Motor neuron (in vitro differentiated cells): ENCODE measurements around the gene METTL25. TPM values are rescaled to one million over a fixed set of nuclear protein-coding genes. Genes with fewer than 3 reads are reported as not detected.
A peak's percentile ranks its signal among the peaks of the same experiment; 100 is the strongest.
"Not testable (repeated sequence)": the region's sequence is repeated elsewhere in the genome, so short reads cannot be mapped to it uniquely, and the experiment has no call there.

Source experiments
- ATAC-seq, 8 experiments: fragments of 200-7000 bp; cut with Tn5 transposase; replicated peaks in 6 of 8; 2 replicates each; pipeline ENCODE4 v1.8.0; 2021; ENCODE audit warnings: mild to moderate bottlenecking in 8 of 8, moderate library complexity in 8 of 8
- H3K27ac ChIP-seq, 2 donors: fragments of 250-450 bp; sonication (Bioruptor Pico); 2 replicates each; pipeline ENCODE4 v1.9.0; 2021; ENCODE audit warnings: antibody characterized with exemption in 2 of 2, mild to moderate bottlenecking in 2 of 2, moderate library complexity in 1 of 2
- H3K4me1 ChIP-seq, 2 donors: fragments of 250-450 bp; sonication (Bioruptor Pico); replicated peaks in 1 of 2; 2 replicates each; pipeline ENCODE4 v1.6.1; 2021; ENCODE audit warnings: antibody characterized with exemption in 2 of 2, mild to moderate bottlenecking in 2 of 2, moderate library complexity in 1 of 2
- H3K4me3 ChIP-seq, 5 donors: fragments of 250-450 bp; sonication (Bioruptor Pico); 2 replicates each; pipeline ENCODE4 v1.9.0; 2021; ENCODE audit warnings: antibody characterized with exemption in 5 of 5, mild to moderate bottlenecking in 5 of 5, moderate library complexity in 4 of 5
- WGBS, 10 experiments: fragments of 450-650 bp; shearing (Covaris generic); methylation state at CpG; one replicate each; pipeline ENCODE4 v1.0.0; 2022; 5-methylcytosine and 5-hydroxymethylcytosine counted together
- in situ Hi-C, 9 experiments: fragments of 400-800 bp; cut with MboI; loops; one replicate each; pipeline ENCODE4 v1.15.0; 2021; ENCODE audit warnings: low sequenced_read_pairs in 9 of 9, low pct_unique_long_range_greater_than_20kb in 2 of 9; ENCODE audit not compliant: unreplicated experiment in 9 of 9
- total RNA-seq, 8 experiments: library from RNA; unstranded; fragments of 300-600 nt; gene quantifications; 2 replicates each; pipeline versions ENCODE4 v1.2.3 to v1.2.4, GENCODE V29; 2022

Gene METTL25
- total RNA-seq, 8 experiments from 2014 or later = 2.8 to 13.2 (median 5.9) TPM

DNA sequence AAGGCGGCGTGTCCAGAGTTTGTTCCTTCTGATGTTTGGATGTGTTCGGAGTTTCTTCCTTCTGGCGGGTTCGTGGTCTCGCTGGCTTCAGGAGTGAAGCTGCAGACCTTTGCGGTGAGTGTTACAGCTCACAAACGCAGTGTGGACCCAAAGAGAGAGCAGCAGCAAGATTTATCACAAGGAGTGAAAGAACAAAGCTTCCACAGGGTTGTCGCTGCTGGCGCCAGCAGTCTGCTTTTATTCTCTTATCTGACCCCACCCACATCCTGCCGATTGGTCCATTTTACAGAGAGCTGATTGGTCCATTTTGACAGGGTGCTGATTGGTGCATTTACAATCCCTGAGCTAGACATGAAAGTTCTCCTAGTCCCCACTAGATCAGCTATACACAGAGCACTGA lies 2.5 kb downstream of the METTL25 start:
- peaks cover 10 to 15% of the 10 kb centered on the region in 2 donors for H3K4me1 ChIP-seq
- H3K4me3 ChIP-seq, in situ Hi-C loops, H3K27ac ChIP-seq, ATAC-seq: not testable (repeated sequence)
- 87 to 100% (median 96%) methylated on average over 1 to 7 of the region's 11 CpGs; no CpG with 5 or more reads in 2 of the 10 experiments for WGBS, 10 experiments

DNA sequence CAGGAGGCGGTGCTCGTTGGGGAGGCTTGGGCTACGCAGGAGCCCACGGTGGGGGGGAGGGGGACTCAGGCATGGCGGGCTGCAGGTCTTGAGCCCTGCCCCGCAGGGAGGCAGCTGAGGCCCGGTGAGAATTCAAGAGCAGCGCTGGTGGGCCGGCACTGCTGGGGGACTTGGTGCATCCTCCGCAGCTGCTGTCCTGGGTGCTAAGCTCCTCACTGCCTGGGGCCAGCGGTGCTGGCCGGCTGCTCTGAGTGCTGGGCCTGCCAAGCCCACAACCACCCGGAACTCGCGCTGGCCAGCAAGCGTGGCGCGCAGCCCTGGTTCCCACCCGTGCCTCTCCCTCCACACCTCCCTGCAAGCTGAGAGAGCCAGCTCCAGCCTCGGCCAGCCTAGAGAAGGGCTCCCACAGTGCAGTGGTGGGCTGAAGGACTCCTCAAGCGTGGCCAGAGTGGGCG lies 3.2 kb downstream of the METTL25 start:
- no peak overlapping the region for H3K4me3 ChIP-seq
- H3K4me1 ChIP-seq = peaks cover 6 to 9% of the 10 kb centered on the region in 2 donors
- H3K27ac ChIP-seq = no peak overlapping the region
- in situ Hi-C loops = no loop called here
- 66 to 100% (median 87%) methylated on average over 3 to 8 of the region's 22 CpGs; no CpG with 5 or more reads in 7 of the 10 experiments for whole genome bisulfite sequencing, 10 experiments
- no peak for ATAC-seq

DNA sequence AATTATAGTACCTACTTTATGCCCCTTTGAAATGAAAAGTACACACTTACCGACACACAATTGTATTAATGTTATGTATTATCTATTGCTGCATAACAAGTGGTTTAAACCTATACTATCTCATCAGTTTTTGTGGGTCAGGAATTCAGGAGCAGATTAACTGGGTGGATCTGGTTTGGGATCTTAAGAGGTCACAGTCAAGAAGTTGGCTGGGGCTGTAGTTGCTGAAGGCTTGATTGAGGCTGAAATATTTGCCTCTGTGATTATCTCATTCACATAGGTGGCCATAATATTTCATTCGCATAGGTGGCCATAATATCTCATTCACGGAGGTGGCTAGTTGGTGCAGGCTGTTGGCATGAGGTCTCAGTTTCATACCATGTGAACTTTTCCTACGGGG lies 5.7 kb downstream of the METTL25 start:
- 40 to 100% (median 86%) methylated on average over 1 to 4 of the region's 4 CpGs for WGBS, 10 experiments
- peak in 2 of 8 experiments; percentile 13 to 41 for ATAC-seq
- H3K4me3 ChIP-seq = no peak overlapping the region
- H3K4me1 ChIP-seq = peaks cover 0 to 3% of the 10 kb centered on the region in 2 donors
- no peak overlapping the region for H3K27ac ChIP-seq
- in situ Hi-C loops = no loop called here

DNA sequence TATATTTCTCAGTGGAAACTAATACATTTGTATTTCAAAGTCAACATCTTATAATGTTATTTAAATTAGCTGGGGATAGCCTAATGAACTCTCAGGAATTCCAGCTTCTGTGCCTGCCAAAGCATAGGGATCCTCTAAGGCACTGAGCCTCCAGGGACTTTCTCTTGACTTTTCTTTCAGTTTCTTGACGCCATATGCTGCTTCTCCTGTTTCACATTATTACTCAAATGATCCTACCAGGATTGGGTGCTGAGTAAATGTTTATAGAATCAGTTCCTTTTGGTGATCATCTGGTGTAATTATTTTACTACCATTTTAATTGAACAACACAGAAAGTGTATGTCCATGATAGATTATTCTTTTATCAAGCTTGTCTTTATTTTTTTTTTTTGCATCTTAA lies 7.9 kb downstream of the METTL25 start:
- whole genome bisulfite sequencing, 10 experiments = 0 to 100% (median 51%) methylated on average over 1 of the region's 1 CpG
- H3K27ac ChIP-seq = no peak overlapping the region
- no peaks in the 10 kb centered on the region for H3K4me1 ChIP-seq
- in situ Hi-C loops = no loop called here
- no peak overlapping the region for H3K4me3 ChIP-seq
- peak in 3 of 8 experiments; percentile 44 to 69 (median 64) for ATAC-seq

DNA sequence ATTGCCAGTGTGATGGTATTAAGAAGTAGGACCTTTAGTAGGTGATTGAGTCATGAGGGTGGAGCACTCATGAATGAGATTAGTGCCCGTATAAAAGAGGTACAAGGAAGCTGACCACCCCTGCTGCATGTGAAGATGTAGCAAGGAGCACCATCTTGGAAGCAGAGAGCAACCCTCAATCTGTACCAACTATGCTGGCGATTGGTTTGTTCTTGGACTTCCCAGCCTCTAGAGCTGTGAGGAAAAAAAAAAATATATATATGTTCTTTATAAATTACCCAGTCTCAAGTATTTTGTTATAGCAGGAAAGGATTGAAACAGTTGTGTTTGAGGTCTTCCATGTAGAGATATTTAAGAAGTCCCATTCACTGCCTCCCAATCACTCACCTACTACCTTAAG lies 16.9 kb downstream of the METTL25 start:
- ATAC-seq = no peak

DNA sequence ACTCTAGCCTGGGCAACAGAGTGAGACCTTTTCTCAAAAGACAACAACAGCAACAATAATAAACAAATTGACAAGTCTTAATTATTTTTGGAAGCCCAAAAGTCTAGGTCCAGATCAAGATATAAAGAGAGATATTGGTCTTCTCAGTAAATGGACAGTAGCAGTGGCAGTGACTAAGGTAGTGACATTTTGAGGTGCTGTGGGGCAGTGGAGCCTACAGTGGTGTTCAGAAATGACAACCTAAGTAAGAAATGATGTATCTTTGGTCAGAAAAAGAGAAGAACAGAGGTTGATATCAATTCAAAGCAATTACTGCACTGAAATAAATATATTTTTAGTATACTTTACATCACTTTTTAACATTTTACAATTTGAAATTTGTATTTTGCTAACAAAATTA lies 20.7 kb downstream of the METTL25 start:
- no peak overlapping the region for H3K4me3 ChIP-seq
- no peaks in the 10 kb centered on the region for H3K4me1 ChIP-seq
- H3K27ac ChIP-seq = no peak overlapping the region
- in situ Hi-C loops = loop anchor here in 2 of 9 experiments (25.0 kb wide), 3 partner anchors 133 to 258 kb away; no protein-coding TSS in a partner anchor
- ATAC-seq = no peak

More for the DNA sequence above, 16.9 kb downstream of the METTL25 start:
- H3K4me3 ChIP-seq = no peak overlapping the region
- in situ Hi-C loops = loop anchor here in 2 of 9 experiments (25.0 kb wide), 3 partner anchors 137 to 262 kb away; no protein-coding TSS in a partner anchor
- WGBS, 10 experiments = 29 to 100% (median 82%) methylated on average over 1 to 2 of the region's 2 CpGs; no CpG with 5 or more reads in 2 of the 10 experiments
- no peak overlapping the region for H3K27ac ChIP-seq
- no peaks in the 10 kb centered on the region for H3K4me1 ChIP-seq

DNA sequence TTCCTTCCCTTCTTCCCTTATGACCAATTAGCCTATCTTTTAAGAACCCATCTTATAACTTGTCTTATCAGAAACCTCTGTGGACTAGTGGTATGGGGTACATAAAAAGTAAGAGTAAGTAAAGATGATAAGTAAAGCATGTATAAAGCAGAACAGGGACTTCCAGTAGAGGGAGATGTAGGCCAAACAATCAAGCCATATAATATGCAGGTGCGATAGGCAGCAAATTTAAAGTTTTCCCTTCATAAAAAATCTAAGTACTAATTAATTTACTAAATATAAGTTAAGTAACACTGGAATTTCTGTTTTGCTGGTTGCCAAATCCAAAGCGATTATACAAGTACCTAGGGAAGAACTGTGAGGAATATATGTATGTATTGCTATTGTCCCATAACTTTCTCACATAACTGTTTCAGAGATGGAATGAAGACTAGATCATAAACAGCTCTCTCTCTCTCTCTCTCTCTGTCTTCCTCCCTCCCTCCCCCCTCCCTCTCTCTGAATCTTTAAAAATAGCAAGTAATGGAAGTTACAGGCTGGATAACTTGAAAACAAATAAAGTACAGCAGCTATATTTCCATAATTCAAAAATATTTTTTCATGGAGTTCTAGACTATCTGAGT lies 25.7 kb downstream of the METTL25 start:
- H3K4me3 ChIP-seq = no peak overlapping the region
- no peaks in the 10 kb centered on the region for H3K4me1 ChIP-seq
- 0 to 92% (median 50%) methylated on average over 1 to 2 of the region's 2 CpGs; no CpG with 5 or more reads in 1 of the 10 experiments for WGBS, 10 experiments
- H3K27ac ChIP-seq = no peak overlapping the region
- in situ Hi-C loops = loop anchor here in 3 of 9 experiments (10.0 to 25.0 kb wide), 4 partner anchors 128 to 253 kb away; no protein-coding TSS in a partner anchor
- ATAC-seq = peak in 4 of 8 experiments; percentile 40 to 97 (median 78)

DNA sequence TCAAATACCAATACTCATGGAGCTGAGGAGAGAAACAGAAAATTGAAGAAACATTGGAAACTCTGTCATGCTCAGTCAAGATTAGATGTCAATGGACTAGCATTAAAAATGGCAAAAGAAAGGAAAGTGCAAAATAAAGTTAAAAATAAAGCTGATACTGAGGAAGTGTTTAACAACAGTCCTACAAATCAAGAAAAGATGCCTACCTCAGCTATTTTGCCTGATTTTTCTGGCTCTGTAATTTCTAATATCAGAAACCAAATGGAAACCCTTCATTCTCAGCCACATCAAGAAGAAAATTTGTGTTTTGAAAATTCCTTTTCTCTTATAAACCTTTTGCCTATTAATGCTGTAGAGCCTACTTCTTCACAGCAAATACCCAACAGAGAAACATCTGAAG lies 40.5 kb downstream of the METTL25 start:
- H3K4me3 ChIP-seq = no peak overlapping the region
- in situ Hi-C loops = loop anchor here in 2 of 9 experiments (25.0 kb wide), 3 partner anchors 113 to 238 kb away; no protein-coding TSS in a partner anchor
- H3K27ac ChIP-seq = no peak overlapping the region
- ATAC-seq = no peak
- no peaks in the 10 kb centered on the region for H3K4me1 ChIP-seq

DNA sequence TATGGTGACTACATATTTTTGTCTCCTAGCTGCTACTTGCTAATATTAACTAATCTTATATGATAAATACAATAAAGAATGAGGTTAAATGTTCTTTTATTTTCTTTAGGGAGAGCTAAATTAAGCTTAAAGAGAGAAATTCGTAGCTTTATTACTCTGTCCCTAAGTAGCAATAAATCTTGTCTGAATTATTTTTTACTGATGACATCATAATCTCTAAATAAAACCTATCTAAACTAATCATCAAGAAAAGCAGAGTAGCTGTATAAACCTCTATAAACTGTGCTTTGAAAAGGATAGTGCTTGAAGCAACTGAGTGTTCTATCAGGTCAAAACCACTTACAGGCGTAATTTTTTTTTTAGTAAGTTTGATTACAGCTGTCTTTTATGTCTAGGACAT lies 42.5 kb downstream of the METTL25 start:
- H3K27ac ChIP-seq = no peak overlapping the region
- in situ Hi-C loops = no loop called here
- 55 to 97% (median 83%) methylated on average over 1 to 2 of the region's 2 CpGs; no CpG with 5 or more reads in 1 of the 10 experiments for WGBS, 10 experiments
- H3K4me3 ChIP-seq = no peak overlapping the region
- H3K4me1 ChIP-seq = no peaks in the 10 kb centered on the region
- no peak for ATAC-seq

DNA sequence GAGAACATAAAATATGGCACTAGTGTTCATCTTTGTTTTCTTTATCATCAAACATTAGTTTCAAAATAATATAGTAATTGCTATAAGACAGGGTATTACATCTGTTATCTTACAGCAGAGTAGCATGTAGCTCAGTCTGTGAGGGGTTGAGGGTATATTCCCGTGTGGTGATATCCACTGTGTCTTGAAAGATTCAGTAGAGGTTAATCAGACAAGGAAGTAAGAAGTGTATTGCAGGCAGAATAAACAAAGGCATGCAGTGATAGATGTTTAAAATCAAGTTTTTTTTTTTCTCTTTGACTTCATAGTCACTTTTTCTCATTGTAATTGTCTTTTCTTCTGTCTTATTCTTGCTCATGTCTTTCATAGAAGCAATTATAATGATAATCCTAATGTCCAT lies 48.3 kb downstream of the METTL25 start:
- WGBS, 10 experiments = 57 to 100% (median 86%) methylated on average over 1 of the region's 1 CpG; no CpG with 5 or more reads in 3 of the 10 experiments

DNA sequence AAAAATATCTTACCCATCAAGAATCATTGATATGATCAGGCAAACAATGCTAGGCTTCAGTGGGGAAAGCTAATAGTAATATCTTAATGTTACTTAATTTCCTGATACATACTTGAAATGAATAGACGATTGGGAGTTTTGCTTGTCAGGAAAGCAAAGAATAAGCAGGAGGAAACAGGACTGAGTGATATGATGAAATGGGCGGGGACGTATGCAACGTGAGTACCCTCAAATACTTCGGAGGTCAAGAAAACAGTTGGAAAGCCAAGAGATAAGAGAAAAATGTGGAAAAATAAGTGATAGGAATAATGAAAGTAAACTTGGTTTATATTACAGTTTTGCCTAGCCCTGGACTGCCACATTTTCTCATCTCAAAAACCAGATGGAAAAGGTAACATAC lies 49.2 kb downstream of the METTL25 start:
- Histone ChIP-seq H3K4me1 (no peaks in the 10 kb centered on the region), H3K4me3 (no peak overlapping the region), H3K27ac (no peak overlapping the region)
- ATAC-seq = no peak
- in situ Hi-C loops = no loop called here
- WGBS, 10 experiments = 76 to 100% (median 89%) methylated on average over 1 to 5 of the region's 5 CpGs

More for the DNA sequence above, 48.3 kb downstream of the METTL25 start:
- Histone ChIP-seq H3K27ac (no peak overlapping the region), H3K4me1 (no peaks in the 10 kb centered on the region), H3K4me3 (no peak overlapping the region)
- no peak for ATAC-seq
- in situ Hi-C loops = no loop called here

DNA sequence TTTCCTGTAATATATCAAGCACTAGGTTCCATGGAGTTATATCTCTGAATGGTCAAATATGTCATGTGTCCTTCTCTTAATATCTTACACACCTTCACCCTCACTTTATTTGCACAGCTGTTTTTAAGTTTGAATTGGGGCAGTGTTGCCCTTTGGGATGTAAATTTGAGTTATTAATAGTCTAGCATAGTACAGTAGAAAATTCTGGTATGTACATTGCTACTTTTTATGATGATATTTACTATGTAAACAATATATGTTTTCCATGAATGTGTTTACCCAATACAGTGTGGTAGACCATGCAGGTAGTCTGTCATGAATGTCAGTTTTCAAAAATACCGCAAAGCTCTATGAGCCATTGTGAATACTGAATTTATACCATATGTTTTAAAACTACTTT lies 50.5 kb downstream of the METTL25 start:
- in situ Hi-C loops = no loop called here
- peak in 1 of 8 experiments; percentile 94 for ATAC-seq
- Histone ChIP-seq H3K27ac (no peak overlapping the region), H3K4me3 (no peak overlapping the region), H3K4me1 (no peaks in the 10 kb centered on the region)
- 100% methylated on average over 1 of the region's 1 CpG; no CpG with 5 or more reads in 2 of the 10 experiments for WGBS, 10 experiments

DNA sequence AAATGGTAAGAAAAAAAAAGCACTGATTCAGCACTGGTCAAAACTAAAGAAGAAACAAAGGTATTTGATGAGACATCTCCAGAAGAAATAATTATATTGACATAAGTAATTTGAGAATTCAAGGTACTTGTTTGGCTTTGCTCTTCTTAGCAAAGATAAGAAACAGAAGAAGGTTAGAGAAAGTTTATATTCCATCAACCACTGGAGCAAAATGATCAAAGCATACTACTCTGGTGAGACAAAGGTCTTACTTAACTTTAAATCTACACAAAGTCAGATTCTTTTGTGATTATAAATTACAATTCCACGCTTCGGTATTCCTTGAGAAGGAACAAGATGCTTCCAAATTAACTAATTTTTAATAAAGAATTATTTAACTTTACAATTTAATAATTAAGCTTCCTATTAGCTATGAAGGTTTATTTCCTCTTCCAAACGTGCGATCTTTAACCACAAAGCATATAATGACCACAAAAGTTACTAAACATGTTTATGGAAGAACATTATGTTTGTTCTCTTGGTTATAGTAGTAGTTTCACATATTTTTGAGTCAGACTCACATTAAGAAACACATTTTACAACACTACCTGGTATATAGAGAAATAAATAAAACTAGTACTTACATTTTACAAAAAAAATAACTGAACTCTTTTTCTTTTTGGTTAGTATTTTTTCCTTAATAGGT lies 53.4 kb downstream of the METTL25 start:
- Histone ChIP-seq H3K27ac (no peak overlapping the region), H3K4me3 (no peak overlapping the region), H3K4me1 (no peaks in the 10 kb centered on the region)
- in situ Hi-C loops = no loop called here
- ATAC-seq = no peak
- 86 to 100% (median 96%) methylated on average over 2 to 4 of the region's 4 CpGs; no CpG with 5 or more reads in 1 of the 10 experiments for WGBS, 10 experiments
